Measurements from ENCODE around the gene XPO6. TPM values are rescaled to one million over a fixed set of nuclear protein-coding genes. Genes with fewer than 3 reads are reported as not detected.

The XPO6 gene
- total and polyA plus RNA-seq, 2 of the 13 experiments (the other 11 are each of a cell fraction or from before 2014, with no cell fraction given) = 109 to 129 TPM

DNA sequence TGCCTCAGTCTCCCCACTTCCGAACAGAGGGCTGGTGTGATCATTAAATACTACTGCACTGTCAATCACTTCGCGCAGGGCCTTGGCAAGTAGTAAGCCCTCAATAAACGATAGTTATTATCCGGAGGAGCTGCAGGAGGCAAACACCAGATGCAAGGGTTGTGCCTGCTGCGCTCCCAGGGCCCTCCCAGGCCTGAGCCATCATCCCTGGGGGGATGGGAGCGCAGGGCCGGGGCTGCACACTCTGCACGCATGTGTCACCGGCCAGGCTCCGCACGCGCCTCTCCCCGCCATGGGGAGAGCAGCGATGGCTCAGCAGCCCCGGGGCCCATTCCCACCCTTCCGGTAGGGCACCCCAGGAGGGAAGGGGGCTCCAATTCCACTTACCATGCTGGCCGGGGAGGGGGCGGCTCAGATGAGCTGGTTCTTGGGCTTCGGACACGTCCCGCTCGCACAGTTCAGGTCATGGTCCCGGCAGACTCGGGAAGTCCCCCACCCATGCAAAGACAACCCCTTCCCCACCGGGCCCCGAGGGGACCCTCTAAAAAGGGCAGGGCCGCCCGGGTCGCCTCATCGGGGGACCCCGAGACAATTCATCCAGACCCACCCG lies 681 bp downstream of the XPO6 start (continued):
- no peak for TF ChIP-seq ZEB1 (IDR thresholded peaks at IDR 0.05; ENCODE audit: insufficient replicate concordance, low read depth)
- TF ChIP-seq SIN3B (IDR thresholded peaks at IDR 0.05; ENCODE audit: low read length) = no peak
- TF ChIP-seq PRPF4 (IDR thresholded peaks at IDR 0.05; ENCODE audit: low read depth, low read length, poor library complexity, severe bottlenecking) = no peak
- TF ChIP-seq ZNF619 (CRISPR knock-in tag; IDR thresholded peaks at IDR 0.05) = no peak
- TF ChIP-seq NFE2 (CRISPR knock-in tag; IDR thresholded peaks at IDR 0.05) = no peak
- 0 out of 2 replicates have a peak, but pooled peaks have one; percentile 60 for TF ChIP-seq NFE2L1 (CRISPR knock-in tag; IDR thresholded peaks at IDR 0.05; ENCODE audit: borderline replicate concordance)
- TF ChIP-seq SALL2 (CRISPR knock-in tag; IDR thresholded peaks at IDR 0.05) = no peak
- peak; percentile 64; the same call in 1 of the 2 replicates for TF ChIP-seq NR1H2 (CRISPR knock-in tag; IDR thresholded peaks at IDR 0.05; ENCODE audit: borderline replicate concordance, low read depth)
- 0 out of 2 replicates have a peak, but pooled peaks have one; percentile 36 for TF ChIP-seq TSC22D2 (CRISPR knock-in tag; IDR thresholded peaks at IDR 0.05; ENCODE audit: borderline replicate concordance)
- TF ChIP-seq, protein P1, sequence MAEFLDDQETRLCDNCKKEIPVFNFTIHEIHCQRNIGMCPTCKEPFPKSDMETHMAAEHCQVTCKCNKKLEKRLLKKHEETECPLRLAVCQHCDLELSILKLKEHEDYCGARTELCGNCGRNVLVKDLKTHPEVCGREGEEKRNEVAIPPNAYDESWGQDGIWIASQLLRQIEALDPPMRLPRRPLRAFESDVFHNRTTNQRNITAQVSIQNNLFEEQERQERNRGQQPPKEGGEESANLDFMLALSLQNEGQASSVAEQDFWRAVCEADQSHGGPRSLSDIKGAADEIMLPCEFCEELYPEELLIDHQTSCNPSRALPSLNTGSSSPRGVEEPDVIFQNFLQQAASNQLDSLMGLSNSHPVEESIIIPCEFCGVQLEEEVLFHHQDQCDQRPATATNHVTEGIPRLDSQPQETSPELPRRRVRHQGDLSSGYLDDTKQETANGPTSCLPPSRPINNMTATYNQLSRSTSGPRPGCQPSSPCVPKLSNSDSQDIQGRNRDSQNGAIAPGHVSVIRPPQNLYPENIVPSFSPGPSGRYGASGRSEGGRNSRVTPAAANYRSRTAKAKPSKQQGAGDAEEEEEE (CRISPR knock-in tag; IDR thresholded peaks at IDR 0.05; ENCODE audit: borderline replicate concordance) = no peak
- TF ChIP-seq ZNF605 (CRISPR knock-in tag; IDR thresholded peaks at IDR 0.05) = no peak
- TF ChIP-seq, protein P2, sequence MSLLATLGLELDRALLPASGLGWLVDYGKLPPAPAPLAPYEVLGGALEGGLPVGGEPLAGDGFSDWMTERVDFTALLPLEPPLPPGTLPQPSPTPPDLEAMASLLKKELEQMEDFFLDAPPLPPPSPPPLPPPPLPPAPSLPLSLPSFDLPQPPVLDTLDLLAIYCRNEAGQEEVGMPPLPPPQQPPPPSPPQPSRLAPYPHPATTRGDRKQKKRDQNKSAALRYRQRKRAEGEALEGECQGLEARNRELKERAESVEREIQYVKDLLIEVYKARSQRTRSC (CRISPR knock-in tag; IDR thresholded peaks at IDR 0.05; ENCODE audit: low read depth) = no peak
- no peak for TF ChIP-seq SOX13 (IDR thresholded peaks at IDR 0.05)
- TF ChIP-seq SOX13 (CRISPR knock-in tag; conservative IDR thresholded peaks at IDR 0.05 in 1 of 2, IDR thresholded peaks at IDR 0.05 in 1 of 2) = peak in 1 of 2 experiments; percentile 37; a peak in 1 of 4 replicates
- TF ChIP-seq ZNF652 (CRISPR knock-in tag; IDR thresholded peaks at IDR 0.05; ENCODE audit: borderline replicate concordance, low read depth) = no peak
- peak; percentile 66 for TF ChIP-seq BORCS8-MEF2B (CRISPR knock-in tag; IDR thresholded peaks at IDR 0.05)
- TF ChIP-seq KAT7 (CRISPR knock-in tag; IDR thresholded peaks at IDR 0.05; ENCODE audit: borderline replicate concordance) = peak; percentile 59; the same call in 1 of the 2 replicates
- peak; percentile 66; the same call in 1 of the 2 replicates for TF ChIP-seq RXRA (CRISPR knock-in tag; IDR thresholded peaks at IDR 0.05)
- no peak for TF ChIP-seq MAFF (IDR thresholded peaks at IDR 0.05; ENCODE audit: low read depth, low read length)
- TF ChIP-seq YEATS4 (CRISPR knock-in tag; IDR thresholded peaks at IDR 0.05; ENCODE audit: borderline replicate concordance) = peak; percentile 57; the same call in 1 of the 2 replicates
- TF ChIP-seq, protein P3, sequence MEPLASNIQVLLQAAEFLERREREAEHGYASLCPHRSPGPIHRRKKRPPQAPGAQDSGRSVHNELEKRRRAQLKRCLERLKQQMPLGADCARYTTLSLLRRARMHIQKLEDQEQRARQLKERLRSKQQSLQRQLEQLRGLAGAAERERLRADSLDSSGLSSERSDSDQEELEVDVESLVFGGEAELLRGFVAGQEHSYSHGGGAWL (CRISPR knock-in tag; IDR thresholded peaks at IDR 0.05) = peak; percentile 86; the same call in 1 of the 2 replicates
- no peak for TF ChIP-seq ZFYVE20 (CRISPR knock-in tag; IDR thresholded peaks at IDR 0.05; ENCODE audit: borderline replicate concordance, low read depth)
- no peak for TF ChIP-seq ATF7 (IDR thresholded peaks at IDR 0.05)
- no peak for TF ChIP-seq ATF7 (CRISPR knock-in tag; IDR thresholded peaks at IDR 0.05)
- no peak for TF ChIP-seq IKZF4 (CRISPR knock-in tag; IDR thresholded peaks at IDR 0.05; ENCODE audit: borderline replicate concordance, low read depth, not compliant biosample characterization)
- TF ChIP-seq ZFP37 (CRISPR knock-in tag; IDR thresholded peaks at IDR 0.05; ENCODE audit: borderline replicate concordance) = no peak
